Spleen (tissue), 11 donors: ENCODE results near the gene HLA-DMB. TPM values are rescaled to one million over a fixed set of nuclear protein-coding genes. Genes with fewer than 3 reads are reported as not detected.

Source experiments
- polyA plus RNA-seq, 3 donors: library from polyadenylated mRNA; stranded (reverse); fragments of 200-250 nt; gene quantifications; one replicate each; pipeline ENCODE4 v1.2.1, GENCODE V29; 2013
- small RNA-seq, 4 donors: library from RNA; depleted of rRNA; stranded (forward); fragments of <200 nt; gene quantifications; one replicate each; pipeline ENCODE3, GENCODE V24; 2016
- total RNA-seq, 7 donors: library from RNA; depleted of rRNA in 3 of 7; stranded (reverse); fragments of >200 nt in 3 of 7; fragmentation: NEBNext Ultra II Directional in 4 of 7; extraction: Animal tissue kit (Norgen Biotek cat#: 25700) in 4 of 7; gene quantifications; one replicate each; pipeline versions ENCODE4 v1.1.0 to v1.2.1, GENCODE V29; 2016 to 2021
- donor health status: healthy with polysubstance abuse.
- donor health status: DM: no; HTN: no; CAD: no; lungs with moderate emphysema.
- donor health status: DM: no; HTN: no; CAD: no.
- donor health status: Bipolar disorder and iron deficiency.
- donor health status: healthy.
- donor health status: DM: no; HTN: no; CAD: no.
- donor health status: DM: yes; HTN: yes; CAD: no.

HLA-DMB gene
- total and polyA plus RNA-seq, 10 donors = 124 to 226 (median 155) TPM

Small RNAs within 50 kb of the gene (small RNA-seq; reads per million reads assigned to genes)
- gene HLA-Z = 0 reads per million in 4 donors

Other genes with a start within 250 kb of the HLA-DMB start
- gene HLA-DQA2, start 199.6 kb downstream of the HLA-DMB start, total RNA-seq = 10 to 100 TPM in 4 of 7 donors, 1 to 10 TPM in 2, under 1 TPM in 1; 0.46 to 84.9 (median 10.9) TPM
- gene HLA-DQA2, start 199.6 kb downstream of the HLA-DMB start, polyA plus RNA-seq = under 1 TPM; 0.10 to 0.29 (median 0.24) TPM
- 10 to 100 TPM in 3 of 7 donors, 1 to 10 TPM in 3, not detected in 1; 1.0 to 72.6 (median 12.6) TPM for gene HLA-DQB2, start 177.5 kb downstream of the HLA-DMB start, total RNA-seq
- under 1 TPM in 2 of 3 donors, not detected in 1; 0.88 to 0.96 TPM for gene HLA-DQB2, start 177.5 kb downstream of the HLA-DMB start, polyA plus RNA-seq
- 10 to 100 TPM; 30.7 to 50.7 (median 43.9) TPM for gene HLA-DOB, start 124.0 kb downstream of the HLA-DMB start, total RNA-seq
- gene HLA-DOB, start 124.0 kb downstream of the HLA-DMB start, polyA plus RNA-seq = 100 to 1,000 TPM; 112 to 179 (median 141) TPM
- 100 to 1,000 TPM in 1 of 7 donors, 10 to 100 TPM in 6; 33.0 to 106 (median 77.9) TPM for gene TAP2, start 102.3 kb downstream of the HLA-DMB start, total RNA-seq
- 10 to 100 TPM; 26.4 to 40.9 (median 34.0) TPM for gene TAP2, start 102.3 kb downstream of the HLA-DMB start, polyA plus RNA-seq
- 100 to 1,000 TPM; 109 to 156 (median 147) TPM for gene PSMB8, start 97.0 kb downstream of the HLA-DMB start, total RNA-seq
- 100 to 1,000 TPM; 248 to 288 (median 279) TPM for gene PSMB8, start 97.0 kb downstream of the HLA-DMB start, polyA plus RNA-seq
- gene TAP1, start 87.3 kb downstream of the HLA-DMB start, total RNA-seq = 100 to 1,000 TPM; 108 to 172 (median 147) TPM
- gene TAP1, start 87.3 kb downstream of the HLA-DMB start, polyA plus RNA-seq = 100 to 1,000 TPM in 2 of 3 donors, 10 to 100 TPM in 1; 98.5 to 154 (median 133) TPM
- gene PSMB9, start 86.8 kb downstream of the HLA-DMB start, total RNA-seq = 100 to 1,000 TPM; 141 to 206 (median 169) TPM
- gene PSMB9, start 86.8 kb downstream of the HLA-DMB start, polyA plus RNA-seq = 100 to 1,000 TPM; 172 to 328 (median 204) TPM
- 100 to 1,000 TPM; 141 to 218 (median 173) TPM for gene HLA-DMA, start 12.1 kb upstream of the HLA-DMB start, total RNA-seq
- gene HLA-DMA, start 12.1 kb upstream of the HLA-DMB start, polyA plus RNA-seq = 100 to 1,000 TPM; 235 to 423 (median 270) TPM
- gene BRD2, start 27.6 kb upstream of the HLA-DMB start, total RNA-seq = 100 to 1,000 TPM; 169 to 277 (median 234) TPM
- gene BRD2, start 27.6 kb upstream of the HLA-DMB start, polyA plus RNA-seq = 100 to 1,000 TPM in 2 of 3 donors, 10 to 100 TPM in 1; 80.5 to 127 (median 103) TPM
- gene HLA-DOA, start 68.6 kb upstream of the HLA-DMB start, total RNA-seq = 10 to 100 TPM; 30.8 to 89.5 (median 68.6) TPM
- 10 to 100 TPM; 36.9 to 48.7 (median 40.0) TPM for gene HLA-DOA, start 68.6 kb upstream of the HLA-DMB start, polyA plus RNA-seq
- gene HLA-DPA1, start 132.6 kb upstream of the HLA-DMB start, total RNA-seq = 100 to 1,000 TPM; 253 to 621 (median 517) TPM
- gene HLA-DPA1, start 132.6 kb upstream of the HLA-DMB start, polyA plus RNA-seq = 100 to 1,000 TPM; 346 to 466 (median 352) TPM
- gene HLA-DPB1, start 135.0 kb upstream of the HLA-DMB start, total RNA-seq = 100 to 1,000 TPM; 209 to 647 (median 414) TPM
- 100 to 1,000 TPM; 543 to 817 (median 574) TPM for gene HLA-DPB1, start 135.0 kb upstream of the HLA-DMB start, polyA plus RNA-seq